ENCODE measurements around the gene RWDD3. TPM values are rescaled to one million over a fixed set of nuclear protein-coding genes. Genes with fewer than 3 reads are reported as not detected.

Gene RWDD3, protein sequence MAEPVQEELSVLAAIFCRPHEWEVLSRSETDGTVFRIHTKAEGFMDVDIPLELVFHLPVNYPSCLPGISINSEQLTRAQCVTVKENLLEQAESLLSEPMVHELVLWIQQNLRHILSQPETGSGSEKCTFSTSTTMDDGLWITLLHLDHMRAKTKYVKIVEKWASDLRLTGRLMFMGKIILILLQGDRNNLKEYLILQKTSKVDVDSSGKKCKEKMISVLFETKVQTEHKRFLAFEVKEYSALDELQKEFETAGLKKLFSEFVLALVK
- 9.8 and 13.5 TPM in 2 replicates for total RNA-seq (ENCODE audit: low replicate concordance)

DNA sequence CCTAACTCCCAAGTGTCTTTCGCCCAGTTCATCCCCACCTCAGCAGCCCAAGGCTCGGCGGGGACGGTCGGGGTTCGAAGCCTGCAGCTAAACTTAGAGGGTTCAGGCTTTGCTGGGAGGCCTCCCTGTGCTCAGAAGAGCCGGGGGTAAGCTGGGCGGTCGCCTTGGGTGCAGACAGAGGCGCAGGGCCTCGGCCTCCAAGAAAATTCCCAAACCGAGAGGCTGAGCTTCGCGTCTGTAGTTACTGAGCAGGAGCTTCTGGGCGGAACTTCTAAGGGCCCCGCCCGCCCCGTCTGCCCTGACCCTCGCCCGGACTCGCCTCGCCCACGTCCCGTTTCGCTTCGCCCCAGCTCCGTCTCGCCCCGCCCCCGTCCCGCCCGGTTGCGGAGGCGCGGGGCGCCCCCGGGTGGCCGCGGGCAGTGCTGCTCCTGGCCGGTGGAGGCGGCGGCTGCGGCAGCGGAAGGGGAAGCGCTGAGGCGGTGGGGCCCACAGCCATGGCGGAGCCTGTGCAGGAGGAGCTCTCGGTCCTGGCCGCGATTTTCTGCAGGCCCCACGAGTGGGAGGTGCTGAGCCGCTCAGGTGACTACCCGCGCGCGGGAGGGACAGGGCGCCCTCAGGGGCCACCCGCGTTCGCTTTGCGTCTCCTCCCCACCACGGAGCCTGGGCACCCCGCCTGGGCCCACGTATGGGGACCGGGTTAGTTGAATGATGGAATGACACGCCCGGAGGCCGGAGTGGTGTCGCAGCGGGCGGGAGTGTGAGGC, at the start of gene RWDD3:
RWDD3 (plus strand) TSS at position 474 of the 764 bp plus-strand sequence; CDS start at position 495, 21 bp downstream.

Other genes starting within 250 kb of the RWDD3 start
- gene ALG14, start 161.3 kb upstream of the RWDD3 start, total RNA-seq (ENCODE audit: low replicate concordance) = 1.7 and 1.8 TPM in 2 replicates
- gene TLCD4, start 116.9 kb upstream of the RWDD3 start, total RNA-seq (ENCODE audit: low replicate concordance) = under 0.01 and 0.53 TPM in 2 replicates